Activated B cell treated with CpG ODN at 0.5 μM for 24 hours (primary cell): Measurements from ENCODE around the gene SNX7. TPM values are rescaled to one million over a fixed set of nuclear protein-coding genes. Genes with fewer than 3 reads are reported as not detected.

ENCODE experiments used
- ATAC-seq: fragments of 200-7000 bp; cut with Tn5 transposase; one replicate; pipeline ENCODE4 v1.10.0; 2021; ENCODE audit warnings: low read depth, mild to moderate bottlenecking, moderate library complexity
- CTCF ChIA-PET: fragments of 350-600 bp; sonication (Branson Sonifier 250); formaldehyde crosslinking; loops from one replicate; lab custom pipeline; 2021; ENCODE audit warnings: antibody characterized with exemption; lab: Charles Lee
- POLR2A ChIA-PET: fragments of 350-600 bp; sonication (Branson Sonifier 250); formaldehyde crosslinking; loops from one replicate; lab custom pipeline; 2021; ENCODE audit warnings: antibody characterized with exemption; lab: Charles Lee
- DNase-seq: peaks from one replicate; pipeline ENCODE4 v3.0.0; 2022
- H3K27ac Mint-ChIP-seq: one replicate; pipeline ENCODE4 v1.8.0; 2020; ENCODE audit warnings: mixed read lengths
- H3K27me3 Mint-ChIP-seq: one replicate; pipeline ENCODE4 v1.8.0; 2021; ENCODE audit warnings: mixed read lengths
- H3K36me3 Mint-ChIP-seq: one replicate; pipeline ENCODE4 v1.8.0; 2021; ENCODE audit warnings: low read depth, mixed read lengths
- H3K4me1 Mint-ChIP-seq: one replicate; pipeline ENCODE4 v1.8.0; 2021; ENCODE audit warnings: mixed read lengths
- H3K4me3 Mint-ChIP-seq: one replicate; pipeline ENCODE4 v1.8.0; 2020; ENCODE audit warnings: mild to moderate bottlenecking, mixed read lengths
- H3K9me3 Mint-ChIP-seq: one replicate; pipeline ENCODE4 v1.8.0; 2020; ENCODE audit warnings: mixed read lengths
- CTCF ChIP-seq: fragments of 200-600 bp; IDR thresholded peaks from one replicate; pipeline ENCODE4 v1.8.0; 2022; ENCODE audit warnings: antibody characterized with exemption, mild to moderate bottlenecking
- intact Hi-C: fragments of 100-400 bp; cut with micrococcal nuclease; formaldehyde crosslinking; loops from one replicate; pipeline ENCODE4 v1.15.1; 2024
- total RNA-seq: library from RNA; stranded (reverse); gene quantifications from 2 replicates; pipeline ENCODE4 v1.2.3, GENCODE V29; 2022

Gene SNX7
- total RNA-seq, 1 donor from 2014 or later = not detected

DNA sequence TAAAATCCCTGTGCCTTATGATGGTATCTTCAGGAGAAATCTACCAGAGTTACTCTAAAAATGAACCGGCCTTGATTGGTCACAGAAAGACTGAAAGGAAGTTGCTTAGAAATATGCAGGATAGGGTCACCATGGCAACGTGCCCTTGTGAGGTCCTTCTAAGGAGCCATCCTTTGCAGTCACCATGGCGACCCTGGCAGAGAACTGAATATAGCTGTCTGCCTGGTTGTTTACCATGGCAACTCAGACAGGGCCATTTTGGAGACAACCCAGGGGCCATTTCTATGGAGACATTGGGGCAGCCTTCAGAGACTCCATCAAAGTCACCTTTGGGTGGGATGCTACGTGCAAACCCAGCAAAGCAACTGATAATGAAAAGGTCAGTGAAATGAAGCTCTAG lies 43.0 kb downstream of the SNX7 start:
- Mint-ChIP-seq H3K27ac (no peak overlapping the region), H3K9me3 (no peaks in the 10 kb centered on the region), H3K4me3 (no peak overlapping the region), H3K36me3 (no peaks in the 10 kb centered on the region), H3K27me3 (no peaks in the 10 kb centered on the region), H3K4me1 (no peaks in the 10 kb centered on the region)
- ChIA-PET POLR2A (no interaction called here), CTCF (no interaction called here)
- TF ChIP-seq CTCF = no peak
- DNase-seq (no peak), ATAC-seq (no peak)
- intact Hi-C loops = no loop called here

- ChIA-PET CTCF (no interaction called here), POLR2A (no interaction called here)
- intact Hi-C loops = no loop called here
- no peaks in the 10 kb centered on the region for H3K27me3 Mint-ChIP-seq
- no peaks in the 10 kb centered on the region for H3K4me1 Mint-ChIP-seq
- TF ChIP-seq CTCF = no peak
- no peaks in the 10 kb centered on the region for H3K36me3 Mint-ChIP-seq
- H3K4me3 Mint-ChIP-seq = no peak overlapping the region
- no peaks in the 10 kb centered on the region for H3K9me3 Mint-ChIP-seq
- DNase-seq = no peak
- ATAC-seq = no peak
- H3K27ac Mint-ChIP-seq = no peak overlapping the region
Observed at GRCh38 chr1:98704971-98705370, 43.5 kb downstream of the SNX7 start.

DNA sequence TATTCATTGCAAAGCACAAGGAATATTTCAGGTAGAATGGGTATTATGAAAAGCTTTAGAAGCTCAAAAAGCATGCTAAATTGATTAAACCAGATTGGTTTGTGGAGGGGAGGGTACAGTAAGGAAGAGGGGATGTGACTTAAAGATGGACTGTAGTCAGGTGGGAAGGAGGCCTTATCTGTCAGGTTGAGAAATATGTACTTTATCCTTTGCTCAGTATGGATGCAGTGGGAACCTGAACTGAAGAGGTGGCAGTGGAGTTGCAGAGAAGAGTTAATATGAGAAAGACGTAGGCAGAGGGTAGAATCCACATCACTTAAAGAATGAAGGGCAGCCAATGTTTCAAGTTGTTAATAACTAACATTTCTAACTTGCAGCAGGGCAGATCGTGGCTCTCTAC lies 44.1 kb downstream of the SNX7 start:
- DNase-seq (no peak), ATAC-seq (no peak)
- H3K9me3 Mint-ChIP-seq = no peaks in the 10 kb centered on the region
- H3K4me3 Mint-ChIP-seq = no peak overlapping the region
- no peak overlapping the region for H3K27ac Mint-ChIP-seq
- no peaks in the 10 kb centered on the region for H3K4me1 Mint-ChIP-seq
- no peak for TF ChIP-seq CTCF
- H3K36me3 Mint-ChIP-seq = no peaks in the 10 kb centered on the region
- ChIA-PET POLR2A (no interaction called here), CTCF (no interaction called here)
- intact Hi-C loops = no loop called here
- no peaks in the 10 kb centered on the region for H3K27me3 Mint-ChIP-seq

DNA sequence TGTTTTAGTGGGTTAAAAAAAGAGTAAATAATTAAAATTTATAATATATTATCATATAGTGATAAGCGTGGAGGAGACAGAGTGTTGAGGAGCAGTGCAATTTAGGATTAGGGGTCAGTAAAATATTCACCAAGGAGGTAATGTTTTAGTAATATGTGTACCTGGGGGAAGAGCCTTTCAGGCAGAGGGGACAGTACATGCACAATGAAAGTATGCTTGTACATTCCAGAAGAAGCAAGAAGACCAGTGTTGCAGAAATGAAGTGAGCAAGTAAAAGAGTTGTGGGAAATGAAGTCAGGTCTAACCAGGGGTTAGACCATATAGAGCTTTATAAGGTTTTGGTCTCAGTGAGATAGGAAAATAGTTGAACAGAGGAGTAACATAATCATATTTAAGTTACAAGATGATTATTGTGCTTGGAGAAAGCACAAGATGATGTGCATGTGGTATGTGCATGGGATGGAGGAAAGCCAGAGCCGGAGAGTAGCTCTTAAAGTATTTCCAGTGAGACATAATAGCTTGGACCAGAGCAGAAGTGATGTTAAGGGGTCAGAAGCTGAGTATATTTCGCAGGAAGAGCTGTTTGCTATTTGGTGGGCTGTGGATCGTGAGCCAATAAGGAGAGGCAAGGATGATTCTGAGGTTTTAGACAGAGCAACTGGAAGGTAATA lies 44.8 kb downstream of the SNX7 start:
- ChIA-PET POLR2A (no interaction called here), CTCF (no interaction called here)
- H3K27ac Mint-ChIP-seq = no peak overlapping the region
- intact Hi-C loops = no loop called here
- H3K4me3 Mint-ChIP-seq = no peak overlapping the region
- no peak for DNase-seq
- no peaks in the 10 kb centered on the region for H3K36me3 Mint-ChIP-seq
- TF ChIP-seq CTCF = no peak
- no peak for ATAC-seq
- no peaks in the 10 kb centered on the region for H3K4me1 Mint-ChIP-seq
- no peaks in the 10 kb centered on the region for H3K9me3 Mint-ChIP-seq
- H3K27me3 Mint-ChIP-seq = no peaks in the 10 kb centered on the region

DNA sequence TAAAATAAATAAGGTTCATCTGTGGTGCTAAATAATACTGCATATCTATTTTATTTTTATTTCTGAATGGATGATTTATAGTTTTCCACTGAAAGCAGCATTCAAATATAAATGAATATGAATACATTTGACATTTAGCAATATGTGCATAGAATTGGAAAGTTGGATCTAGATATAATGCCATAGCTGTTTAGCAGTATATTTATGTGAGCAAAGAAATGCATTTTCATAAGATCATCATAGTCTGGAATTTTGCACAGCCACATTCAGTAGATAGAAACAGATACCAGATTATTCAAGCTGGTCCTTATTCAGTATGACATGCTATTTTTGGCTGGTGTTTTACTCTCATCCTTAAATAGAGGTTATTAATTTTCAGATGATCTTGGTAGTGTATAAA lies 46.0 kb downstream of the SNX7 start:
- POLR2A ChIA-PET = no interaction called here
- CTCF ChIA-PET = no interaction called here
- H3K9me3 Mint-ChIP-seq = no peaks in the 10 kb centered on the region
- H3K27me3 Mint-ChIP-seq = no peaks in the 10 kb centered on the region
- H3K36me3 Mint-ChIP-seq = no peaks in the 10 kb centered on the region
- intact Hi-C loops = no loop called here
- no peaks in the 10 kb centered on the region for H3K4me1 Mint-ChIP-seq
- ATAC-seq (no peak), DNase-seq (no peak)
- H3K4me3 Mint-ChIP-seq = no peak overlapping the region
- H3K27ac Mint-ChIP-seq = no peak overlapping the region
- TF ChIP-seq CTCF = no peak
